AG04450 (cell line): Measurements from ENCODE around the gene TAF4. TPM values are rescaled to one million over a fixed set of nuclear protein-coding genes. Genes with fewer than 3 reads are reported as not detected.

Experiments used
- CTCF ChIA-PET: fragments of 300-600, 350-600 bp; formaldehyde crosslinking; extraction: SDS; loops from one replicate; lab custom pipeline; 2022; ENCODE audit warnings: antibody characterized with exemption, inconsistent platforms; lab: Charles Lee
- POLR2A ChIA-PET: fragments of 350-600 bp; formaldehyde crosslinking; extraction: SDS; loops from one replicate; lab custom pipeline; 2021; ENCODE audit warnings: antibody characterized with exemption, inconsistent platforms; lab: Yijun Ruan, JAX
- DNase-seq: peaks from one replicate; pipeline ENCODE4 v3.0.0-alpha.2; 2011; ENCODE audit warnings: low read depth, low spot score
- H3K27ac ChIP-seq: one replicate; pipeline ENCODE4 v1.5.1; 2012; ENCODE audit warnings: low read depth, low read length, control low read depth
- H3K27me3 ChIP-seq: one replicate; pipeline ENCODE4 v1.6.0; 2012; ENCODE audit warnings: low read length; ENCODE audit not compliant: control insufficient read depth, insufficient read depth
- H3K4me3 ChIP-seq: 2 replicates; pipeline ENCODE4 v1.5.1; 2011; ENCODE audit warnings: mild to moderate bottlenecking, low read depth, low read length, control low read depth
- H3K9me3 ChIP-seq: 2 replicates; pipeline ENCODE4 v1.5.1; 2012; ENCODE audit warnings: low read length; ENCODE audit not compliant: control insufficient read depth, insufficient read depth
- polyA plus RNA-seq: library from polyadenylated mRNA; depleted of rRNA; stranded (reverse); fragments of >200 nt; gene quantifications from 2 replicates; pipeline ENCODE4 v1.2.3, GENCODE V29; 2011
- TF ChIP-seq, protein P1 (sequence below): IDR thresholded peaks from 2 replicates; pipeline ENCODE4 v1.5.1; 2011; ENCODE audit warnings: low read depth, low read length, control low read depth, inconsistent platforms

TAF4 gene
- polyA plus RNA-seq, 1 experiment, result 2.7 TPM

GRCh38 chr20:61940976-61941720 is 124.5 kb downstream of the TAF4 start:
- no peak for DNase-seq
- Histone ChIP-seq H3K27ac (no peak overlapping the region), H3K9me3 (peaks cover 7% of the 10 kb centered on the region; the same call in 1 of the 2 replicates), H3K4me3 (no peak overlapping the region), H3K27me3 (no peaks in the 10 kb centered on the region)
- POLR2A ChIA-PET, result no interaction called here
- CTCF ChIA-PET, result no interaction called here
- TF ChIP-seq, protein P1, sequence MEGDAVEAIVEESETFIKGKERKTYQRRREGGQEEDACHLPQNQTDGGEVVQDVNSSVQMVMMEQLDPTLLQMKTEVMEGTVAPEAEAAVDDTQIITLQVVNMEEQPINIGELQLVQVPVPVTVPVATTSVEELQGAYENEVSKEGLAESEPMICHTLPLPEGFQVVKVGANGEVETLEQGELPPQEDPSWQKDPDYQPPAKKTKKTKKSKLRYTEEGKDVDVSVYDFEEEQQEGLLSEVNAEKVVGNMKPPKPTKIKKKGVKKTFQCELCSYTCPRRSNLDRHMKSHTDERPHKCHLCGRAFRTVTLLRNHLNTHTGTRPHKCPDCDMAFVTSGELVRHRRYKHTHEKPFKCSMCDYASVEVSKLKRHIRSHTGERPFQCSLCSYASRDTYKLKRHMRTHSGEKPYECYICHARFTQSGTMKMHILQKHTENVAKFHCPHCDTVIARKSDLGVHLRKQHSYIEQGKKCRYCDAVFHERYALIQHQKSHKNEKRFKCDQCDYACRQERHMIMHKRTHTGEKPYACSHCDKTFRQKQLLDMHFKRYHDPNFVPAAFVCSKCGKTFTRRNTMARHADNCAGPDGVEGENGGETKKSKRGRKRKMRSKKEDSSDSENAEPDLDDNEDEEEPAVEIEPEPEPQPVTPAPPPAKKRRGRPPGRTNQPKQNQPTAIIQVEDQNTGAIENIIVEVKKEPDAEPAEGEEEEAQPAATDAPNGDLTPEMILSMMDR, result no peak

GRCh38 chr20:61940491-61940890 is 125.2 kb downstream of the TAF4 start:
- H3K9me3 ChIP-seq, result peaks cover 7% of the 10 kb centered on the region; the same call in 1 of the 2 replicates
- no peaks in the 10 kb centered on the region for H3K27me3 ChIP-seq
- H3K27ac ChIP-seq, result no peak overlapping the region
- ChIA-PET CTCF (no interaction called here), POLR2A (no interaction called here)
- no peak for DNase-seq
- TF ChIP-seq, protein P1, result no peak
- no peak overlapping the region for H3K4me3 ChIP-seq

GRCh38 chr20:61939691-61940360 is 125.9 kb downstream of the TAF4 start:
- TF ChIP-seq, protein P1, result no peak
- DNase-seq, result no peak
- no peak overlapping the region for H3K27ac ChIP-seq
- no peaks in the 10 kb centered on the region for H3K27me3 ChIP-seq
- peaks cover 7% of the 10 kb centered on the region; the same call in 1 of the 2 replicates for H3K9me3 ChIP-seq
- H3K4me3 ChIP-seq, result no peak overlapping the region
- ChIA-PET CTCF (no interaction called here), POLR2A (no interaction called here)

- H3K27me3 ChIP-seq, result no peaks in the 10 kb centered on the region
- H3K4me3 ChIP-seq, result no peak overlapping the region
- H3K27ac ChIP-seq, result no peak overlapping the region
- POLR2A ChIA-PET, result no interaction called here
- no peak for DNase-seq
- H3K9me3 ChIP-seq, result peaks cover 7% of the 10 kb centered on the region; the same call in 1 of the 2 replicates
- CTCF ChIA-PET, result no interaction called here
- TF ChIP-seq, protein P1, result no peak
These were observed 126.6 kb downstream of the TAF4 start for GRCh38 chr20:61938839-61939690.
